GM06990 (cell line): ENCODE results near the gene PSG7.
"Not testable (repeated sequence)": the region's sequence is repeated elsewhere in the genome, so short reads cannot be mapped to it uniquely, and the experiment has no call there.

Experiments
- DNase-seq: peaks from one replicate; pipeline ENCODE4 v3.0.0-alpha.2; 2011; ENCODE audit not compliant: insufficient read length; ENCODE audit errors: extremely low read depth
- H3K27me3 ChIP-seq: replicated peaks from 2 replicates; pipeline ENCODE4 v1.6.0; 2011; ENCODE audit warnings: low read length; ENCODE audit not compliant: control insufficient read depth, insufficient read depth
- H3K36me3 ChIP-seq: 2 replicates; pipeline ENCODE4 v1.5.1; 2011; ENCODE audit warnings: low read length; ENCODE audit not compliant: control insufficient read depth, insufficient read depth
- H3K4me3 ChIP-seq: replicated peaks from 2 replicates; pipeline ENCODE4 v1.5.1; 2011; ENCODE audit warnings: low read depth, mild to moderate bottlenecking, control low read depth, low read length
- TF ChIP-seq, protein P1 (sequence below): IDR thresholded peaks from 2 replicates; pipeline ENCODE4 v1.5.1; 2011; ENCODE audit warnings: low read length, control low read depth, mild to moderate bottlenecking, inconsistent platforms; ENCODE audit not compliant: insufficient read depth, poor library complexity, severe bottlenecking

Gene PSG7

DNA sequence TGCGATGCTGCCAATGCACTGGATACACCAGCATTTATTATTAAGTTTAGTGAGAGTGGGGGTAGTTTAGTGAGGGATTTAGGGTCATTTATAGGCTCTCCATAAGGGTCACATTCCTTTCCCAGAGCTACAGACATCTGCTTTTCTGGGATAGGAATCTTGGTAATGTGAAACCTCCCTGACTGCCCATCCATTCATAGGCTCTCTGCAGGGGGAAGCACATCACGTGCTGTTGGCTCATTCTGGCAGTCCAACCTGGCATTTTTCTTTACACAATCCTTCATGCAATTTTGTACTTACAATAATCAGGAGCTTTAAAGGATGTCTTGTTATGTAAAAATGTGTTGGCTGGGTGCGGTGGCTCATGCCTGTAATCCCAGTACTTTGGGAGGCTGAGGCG, 36.4 kb downstream of the PSG7 start:
- not testable (repeated sequence) for H3K36me3 ChIP-seq, DNase-seq, H3K27me3 ChIP-seq, H3K4me3 ChIP-seq

DNA sequence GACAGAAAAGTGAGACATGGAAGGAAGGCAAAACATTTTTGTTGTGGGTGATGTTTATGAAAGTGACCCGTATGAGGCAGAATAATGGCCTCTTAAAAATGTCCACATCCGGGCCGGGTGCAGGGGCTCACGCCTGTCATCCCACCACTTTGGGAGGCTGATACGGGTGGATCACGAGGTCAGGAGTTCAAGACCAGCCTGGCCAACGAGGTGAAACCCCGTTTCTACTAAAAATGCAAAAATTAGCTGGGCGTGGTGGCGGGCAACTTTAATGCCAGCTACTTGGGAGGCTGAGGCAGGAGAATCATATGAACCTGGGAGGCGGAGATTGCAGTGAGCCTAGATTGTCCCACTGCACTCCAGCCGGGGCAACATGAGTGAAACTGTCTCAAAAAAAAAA, 37.3 kb downstream of the PSG7 start:
- H3K27me3 ChIP-seq, H3K36me3 ChIP-seq, H3K4me3 ChIP-seq, DNase-seq: not testable (repeated sequence)

DNA sequence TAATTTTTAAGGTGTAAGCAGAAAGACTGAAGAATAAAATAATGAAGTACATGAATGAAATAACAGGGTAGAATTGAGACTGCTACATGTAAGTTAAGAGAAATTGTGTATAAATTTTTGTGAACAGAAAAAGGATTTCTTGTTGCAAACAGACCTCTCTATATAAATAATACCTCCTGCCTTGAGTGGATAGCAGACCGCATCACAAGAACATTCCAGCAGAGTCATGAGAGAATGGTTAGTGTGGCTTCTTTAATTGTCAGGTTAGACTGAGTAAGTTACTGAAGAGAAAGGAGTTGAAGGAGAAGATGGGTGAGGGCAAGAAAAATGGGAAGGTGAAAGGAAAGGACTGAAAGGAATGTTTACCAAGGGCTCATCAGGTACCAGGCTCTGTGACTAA, 37.9 kb downstream of the PSG7 start:
- not testable (repeated sequence) for H3K36me3 ChIP-seq, H3K4me3 ChIP-seq, DNase-seq, H3K27me3 ChIP-seq

DNA sequence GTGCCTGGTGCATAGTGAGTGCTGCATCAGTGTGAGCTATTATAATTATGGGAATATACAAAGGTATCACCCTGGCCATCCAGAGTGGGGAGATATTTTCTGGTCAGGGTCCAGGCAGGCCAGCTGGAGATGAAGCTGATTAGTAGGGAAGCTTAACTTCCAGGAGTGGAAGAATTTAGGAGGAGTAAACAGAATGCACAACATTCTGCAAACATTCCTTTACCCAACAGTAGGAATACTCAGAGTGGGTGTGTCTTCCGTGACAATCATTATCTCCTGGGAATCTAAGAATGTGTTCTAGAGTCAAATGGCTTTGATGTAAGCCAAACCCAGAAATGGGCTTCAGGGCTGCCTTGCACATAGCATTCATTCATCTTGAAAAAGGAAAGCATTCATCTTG, 38.4 kb downstream of the PSG7 start:
- not testable (repeated sequence) for DNase-seq, H3K36me3 ChIP-seq, H3K27me3 ChIP-seq, H3K4me3 ChIP-seq

DNA sequence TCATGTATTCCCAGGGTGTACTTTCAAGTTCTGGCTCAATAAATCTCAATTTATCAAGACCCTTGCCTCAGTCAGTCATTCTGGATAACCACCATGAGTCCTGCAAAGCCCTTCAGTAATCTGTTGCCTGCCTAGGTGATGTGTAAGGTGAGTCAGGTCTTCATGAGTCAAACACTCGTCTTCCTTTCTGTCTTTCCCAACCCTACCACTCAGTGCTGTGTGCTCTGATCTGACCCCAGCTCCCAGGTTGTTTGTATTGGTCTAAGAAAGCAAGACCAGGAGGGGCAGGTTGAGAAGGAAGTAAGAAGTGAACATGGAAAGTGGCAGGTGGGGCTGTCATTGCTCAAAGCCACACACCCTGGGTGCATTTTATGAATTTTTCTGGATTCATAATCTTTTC, 39.3 kb downstream of the PSG7 start:
- not testable (repeated sequence) for H3K36me3 ChIP-seq, DNase-seq, H3K4me3 ChIP-seq, H3K27me3 ChIP-seq

DNA sequence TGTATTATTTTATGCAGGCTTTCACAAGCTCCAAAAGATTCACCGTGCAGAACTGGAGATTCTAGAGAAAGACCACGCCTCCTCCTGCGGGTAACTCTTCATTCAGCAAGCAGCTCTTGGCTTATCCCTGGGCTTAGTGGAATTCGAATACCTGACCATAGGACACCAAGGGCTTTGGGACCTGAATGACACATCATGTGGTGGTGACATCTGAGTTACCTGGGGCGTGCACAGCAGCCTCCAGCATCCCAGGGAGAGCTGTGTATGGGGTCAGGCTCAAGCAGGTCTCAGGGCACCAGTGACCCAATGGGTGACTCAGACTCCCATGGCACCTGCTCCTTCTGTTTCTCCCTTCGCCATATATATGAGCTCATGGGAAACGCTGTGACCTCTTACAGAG, 46.6 kb downstream of the PSG7 start:
- H3K36me3 ChIP-seq = not testable (repeated sequence)

DNA sequence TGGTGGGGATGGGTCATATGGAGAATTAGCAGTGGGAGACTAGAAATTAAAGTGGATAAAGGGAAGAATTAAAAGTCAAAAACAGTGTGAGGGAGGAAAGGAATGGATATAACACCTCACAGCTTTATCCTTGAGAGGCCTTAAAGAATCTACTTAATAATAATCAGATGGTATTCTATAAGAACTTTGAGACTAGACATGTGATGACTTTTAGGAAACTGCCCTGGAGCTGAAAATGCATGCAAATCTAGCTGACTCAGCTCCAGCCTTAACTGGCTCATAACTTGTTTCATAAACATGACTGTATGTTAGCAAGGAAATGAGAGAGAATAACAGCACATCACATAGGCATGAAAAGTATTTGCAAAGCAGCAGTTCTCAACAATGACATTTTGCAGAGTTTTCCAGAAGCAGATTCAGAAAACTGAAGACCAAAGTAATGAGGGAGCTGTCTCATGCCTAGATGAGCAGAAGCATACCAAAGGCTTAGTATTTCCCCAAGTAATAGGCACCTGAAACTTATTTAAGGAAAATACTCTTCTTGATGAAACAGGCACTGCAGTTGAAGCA, 49.0 kb downstream of the PSG7 start:
- not testable (repeated sequence) for H3K36me3 ChIP-seq, DNase-seq, H3K4me3 ChIP-seq, H3K27me3 ChIP-seq

More for the DNA sequence above, 46.6 kb downstream of the PSG7 start:
- not testable (repeated sequence) for DNase-seq, H3K27me3 ChIP-seq, H3K4me3 ChIP-seq

DNA sequence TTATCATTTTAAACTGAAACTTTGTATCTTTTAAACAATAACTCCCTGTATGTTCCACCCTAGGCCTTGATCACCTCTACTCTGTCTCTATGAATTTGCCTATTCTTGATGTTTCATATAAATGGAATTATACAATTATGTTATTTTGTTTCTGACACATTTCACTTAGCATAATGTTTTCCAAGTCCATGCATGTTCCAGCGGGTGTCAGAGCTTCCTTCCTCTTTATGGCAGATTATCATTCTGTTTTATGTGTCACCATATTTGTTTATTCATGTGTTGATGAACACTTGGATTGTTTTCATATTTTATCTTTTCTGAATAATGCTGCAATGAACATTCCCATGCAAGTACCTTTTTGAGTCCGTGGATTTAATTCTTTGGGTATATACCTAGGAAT, 54.3 kb downstream of the PSG7 start:
- not testable (repeated sequence) for H3K4me3 ChIP-seq, H3K36me3 ChIP-seq, H3K27me3 ChIP-seq, DNase-seq

DNA sequence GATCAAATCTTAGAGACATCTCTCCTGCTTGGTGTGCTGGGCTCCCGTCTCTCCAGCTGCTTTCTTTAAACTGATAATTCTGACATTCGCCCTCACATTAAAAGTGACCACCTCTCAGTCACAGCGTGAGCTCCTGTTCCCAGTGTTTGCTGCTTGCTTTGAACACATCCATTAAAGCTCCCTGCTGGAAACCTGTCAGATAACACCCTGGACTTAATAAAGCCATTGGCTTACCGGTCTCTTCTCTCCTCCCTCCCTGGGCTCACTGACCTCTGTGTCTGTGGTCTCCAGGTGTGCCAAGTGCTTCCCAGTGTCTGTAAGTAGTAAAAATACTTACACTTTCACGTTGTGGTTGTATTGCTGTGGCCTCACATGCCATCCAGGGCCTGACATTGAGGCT, 55.0 kb downstream of the PSG7 start:
- DNase-seq, H3K4me3 ChIP-seq, H3K36me3 ChIP-seq, H3K27me3 ChIP-seq: not testable (repeated sequence)

DNA sequence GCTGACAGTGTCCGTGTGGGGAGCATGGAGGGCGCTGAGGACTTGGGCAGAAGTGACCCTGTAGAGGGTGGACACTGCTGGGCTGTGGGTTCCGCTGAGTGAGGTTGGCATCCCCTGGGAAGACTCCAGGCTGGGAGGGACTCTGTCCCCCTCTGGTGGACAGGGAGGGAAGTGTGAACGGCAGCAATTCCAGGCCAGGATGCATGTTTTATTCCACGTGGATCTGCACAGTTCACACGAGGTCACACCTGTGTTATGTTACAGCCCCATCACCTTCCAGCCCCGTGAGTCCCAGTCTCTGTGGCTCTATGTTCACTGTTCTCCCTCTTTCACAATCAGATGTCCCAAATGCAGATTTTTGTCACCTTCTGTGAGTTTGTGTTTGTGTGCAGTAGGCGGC, 55.7 kb downstream of the PSG7 start:
- H3K36me3 ChIP-seq, H3K27me3 ChIP-seq, H3K4me3 ChIP-seq, DNase-seq: not testable (repeated sequence)
- TF ChIP-seq, protein P1, sequence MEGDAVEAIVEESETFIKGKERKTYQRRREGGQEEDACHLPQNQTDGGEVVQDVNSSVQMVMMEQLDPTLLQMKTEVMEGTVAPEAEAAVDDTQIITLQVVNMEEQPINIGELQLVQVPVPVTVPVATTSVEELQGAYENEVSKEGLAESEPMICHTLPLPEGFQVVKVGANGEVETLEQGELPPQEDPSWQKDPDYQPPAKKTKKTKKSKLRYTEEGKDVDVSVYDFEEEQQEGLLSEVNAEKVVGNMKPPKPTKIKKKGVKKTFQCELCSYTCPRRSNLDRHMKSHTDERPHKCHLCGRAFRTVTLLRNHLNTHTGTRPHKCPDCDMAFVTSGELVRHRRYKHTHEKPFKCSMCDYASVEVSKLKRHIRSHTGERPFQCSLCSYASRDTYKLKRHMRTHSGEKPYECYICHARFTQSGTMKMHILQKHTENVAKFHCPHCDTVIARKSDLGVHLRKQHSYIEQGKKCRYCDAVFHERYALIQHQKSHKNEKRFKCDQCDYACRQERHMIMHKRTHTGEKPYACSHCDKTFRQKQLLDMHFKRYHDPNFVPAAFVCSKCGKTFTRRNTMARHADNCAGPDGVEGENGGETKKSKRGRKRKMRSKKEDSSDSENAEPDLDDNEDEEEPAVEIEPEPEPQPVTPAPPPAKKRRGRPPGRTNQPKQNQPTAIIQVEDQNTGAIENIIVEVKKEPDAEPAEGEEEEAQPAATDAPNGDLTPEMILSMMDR = peak; percentile 58

DNA sequence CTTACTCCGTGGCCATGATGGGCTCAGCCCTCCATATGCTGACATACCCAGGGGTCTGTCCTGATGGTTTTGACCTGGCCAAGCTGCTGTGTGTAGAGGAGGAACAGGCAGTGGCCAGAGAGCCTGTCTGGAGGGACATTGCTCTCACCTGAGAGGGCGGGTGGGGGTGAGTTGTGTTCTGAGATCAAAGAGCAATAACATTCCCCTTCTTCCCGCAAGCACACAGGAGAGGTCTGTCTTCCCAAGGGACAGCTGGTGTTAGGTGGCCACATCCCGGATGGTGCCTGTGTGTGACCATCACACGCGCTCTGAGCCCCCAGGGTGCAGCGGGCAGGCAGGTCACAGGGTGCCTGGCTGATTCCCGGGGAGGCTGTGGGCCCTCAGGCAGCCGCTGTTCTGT, 56.4 kb downstream of the PSG7 start:
- not testable (repeated sequence) for H3K27me3 ChIP-seq, H3K36me3 ChIP-seq, H3K4me3 ChIP-seq, DNase-seq
